Measurements from ENCODE around the gene UQCR11. TPM values are rescaled to one million over a fixed set of nuclear protein-coding genes. Genes with fewer than 3 reads are reported as not detected.

Gene UQCR11
- total RNA-seq, 1 experiment from 2014 or later, result 141 TPM

DNA sequence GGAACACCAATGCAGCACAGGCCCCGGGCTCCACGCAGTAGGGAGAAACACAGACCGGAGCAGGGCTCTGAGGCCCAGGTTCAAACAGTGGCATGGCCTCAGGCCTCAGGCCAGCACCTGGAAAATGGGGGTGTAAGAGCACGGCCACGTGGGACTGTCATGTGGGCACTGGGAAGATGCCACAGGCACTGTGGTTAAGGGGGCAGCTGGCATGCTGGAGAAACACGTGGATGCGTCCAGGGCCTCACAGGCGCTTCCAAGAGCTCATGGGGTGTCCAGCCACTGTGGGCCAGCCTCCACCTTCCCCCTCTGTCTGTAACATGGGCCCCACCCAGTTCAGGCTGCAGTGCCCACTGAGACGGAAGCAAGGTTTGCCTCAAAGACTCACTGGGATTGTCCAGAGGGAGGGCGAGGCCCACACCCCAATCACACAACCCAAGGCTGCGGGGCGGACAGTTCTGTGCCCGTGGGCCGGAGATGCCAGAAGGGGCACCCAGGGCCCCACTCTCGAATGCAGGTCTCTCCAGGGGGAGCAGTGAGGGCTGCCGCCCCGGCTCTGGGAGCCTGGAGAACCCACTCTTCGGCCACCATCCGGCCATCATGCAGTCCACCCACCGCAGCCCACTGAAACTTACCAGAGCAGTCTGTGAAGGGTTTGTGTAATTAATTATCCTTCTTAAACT lies 6.3 kb downstream of the UQCR11 start:
- DNase-seq (ENCODE audit: low spot score), result no peak
- in situ Hi-C loops (cut with HindIII; ENCODE audit: low sequenced_read_pairs), result no loop called here

DNA sequence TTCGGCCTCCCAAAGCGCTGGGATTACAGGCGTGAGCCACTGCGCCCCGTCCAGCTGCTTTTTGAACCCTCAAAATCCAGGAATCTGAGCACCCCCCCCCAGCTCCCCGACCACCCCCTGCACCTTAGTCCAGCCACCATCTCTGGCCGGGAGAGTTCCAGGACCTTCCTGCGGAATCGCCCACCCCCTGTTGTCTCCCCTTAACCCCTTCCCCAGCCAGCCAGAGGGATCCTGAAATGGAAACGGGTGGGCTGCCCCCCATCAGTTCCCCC lies 11.8 kb downstream of the UQCR11 start:
- no peak for DNase-seq (ENCODE audit: low spot score)

GRCh38 chr19:1592755-1593500 lies 12.3 kb downstream of the UQCR11 start, which contains the start of gene MBD3:
Gene MBD3, minus strand, starts transcription at chr19:1592865. Its CDS starts 234 bp downstream, at chr19:1592631.
- peak; percentile 93 for DNase-seq (ENCODE audit: low spot score)
- in situ Hi-C loops (cut with HindIII; ENCODE audit: low sequenced_read_pairs), result no loop called here

More for the DNA sequence above, 11.8 kb downstream of the UQCR11 start:
- in situ Hi-C loops (cut with HindIII; ENCODE audit: low sequenced_read_pairs), result no loop called here

DNA sequence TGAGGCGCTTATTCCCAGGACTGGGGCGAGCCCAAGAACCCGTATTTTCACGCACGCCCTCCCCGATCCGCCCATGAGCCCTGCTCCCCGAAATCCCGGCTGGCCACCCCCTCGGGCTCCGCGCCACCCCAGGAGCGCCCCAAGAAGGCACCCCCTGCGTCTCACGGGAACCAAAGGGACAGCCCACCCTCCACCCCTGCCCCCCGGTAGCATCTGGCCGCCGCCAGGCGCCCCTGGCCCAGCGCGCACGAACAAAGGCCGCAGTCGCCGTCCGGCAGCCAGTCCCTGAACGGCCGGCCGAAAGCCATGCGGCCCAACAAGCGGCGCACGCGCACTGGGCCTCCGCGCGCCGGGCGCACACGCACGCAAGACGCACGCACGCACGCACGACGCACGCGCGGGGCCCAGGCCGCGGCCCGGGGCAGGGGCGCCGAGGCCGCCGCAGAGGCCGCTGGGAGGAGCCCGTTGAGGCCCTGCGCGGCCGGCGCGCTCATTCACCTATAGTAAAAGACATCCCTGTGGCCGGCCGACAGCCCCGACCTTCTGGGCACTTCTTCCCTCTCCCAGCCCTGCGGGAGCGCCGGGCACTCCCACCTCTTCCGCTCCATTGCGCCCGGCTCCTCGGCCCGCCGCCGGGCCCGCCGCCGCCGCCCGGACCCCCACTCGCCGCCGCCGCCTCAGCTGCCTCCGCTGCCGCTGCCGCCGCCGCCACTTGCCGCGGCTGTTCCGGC lies 13.1 kb downstream of the UQCR11 start:
- in situ Hi-C loops (cut with HindIII; ENCODE audit: low sequenced_read_pairs), result no loop called here

DNA sequence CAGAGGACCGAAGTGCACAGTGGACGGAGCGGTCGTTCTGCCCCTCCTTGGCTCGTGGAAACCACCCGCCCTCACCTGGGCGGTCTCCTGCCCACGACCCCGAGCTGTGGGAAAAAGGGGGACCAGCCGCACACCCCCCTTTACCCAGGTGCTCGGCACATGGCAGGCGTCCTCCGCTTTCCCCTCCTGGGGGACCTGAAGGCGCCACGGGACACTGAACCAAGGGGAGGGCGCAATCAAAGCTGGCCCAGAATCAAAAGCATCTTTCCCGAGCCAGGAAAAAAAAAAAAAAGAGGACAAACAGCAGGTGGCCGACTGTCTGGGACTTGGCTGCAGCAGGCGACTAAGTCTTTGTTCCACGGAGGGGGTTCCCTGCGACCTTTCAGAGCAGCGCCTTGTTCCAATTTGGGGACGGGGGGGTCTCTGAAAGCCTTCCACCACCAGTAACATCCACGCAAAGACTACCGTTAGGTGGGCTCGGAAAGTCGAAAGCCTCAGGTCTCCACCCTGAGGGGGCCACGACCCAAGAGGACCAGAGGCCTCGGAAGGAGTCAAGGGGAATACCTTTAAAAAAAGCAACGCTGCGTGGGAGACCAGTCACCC lies 13.7 kb downstream of the UQCR11 start:
- DNase-seq (ENCODE audit: low spot score), result no peak
- in situ Hi-C loops (cut with HindIII; ENCODE audit: low sequenced_read_pairs), result no loop called here

More for the DNA sequence above, 13.1 kb downstream of the UQCR11 start:
- DNase-seq (ENCODE audit: low spot score), result peak; percentile 80

- in situ Hi-C loops (cut with HindIII; ENCODE audit: low sequenced_read_pairs), result no loop called here
- no peak for DNase-seq (ENCODE audit: low spot score)
Measured at GRCh38 chr19:1590641-1591397, 14.4 kb downstream of the UQCR11 start.

GRCh38 chr19:1587872-1588271 lies 17.4 kb downstream of the UQCR11 start:
- no peak for DNase-seq (ENCODE audit: low spot score)
- in situ Hi-C loops (cut with HindIII; ENCODE audit: low sequenced_read_pairs), result no loop called here

DNA sequence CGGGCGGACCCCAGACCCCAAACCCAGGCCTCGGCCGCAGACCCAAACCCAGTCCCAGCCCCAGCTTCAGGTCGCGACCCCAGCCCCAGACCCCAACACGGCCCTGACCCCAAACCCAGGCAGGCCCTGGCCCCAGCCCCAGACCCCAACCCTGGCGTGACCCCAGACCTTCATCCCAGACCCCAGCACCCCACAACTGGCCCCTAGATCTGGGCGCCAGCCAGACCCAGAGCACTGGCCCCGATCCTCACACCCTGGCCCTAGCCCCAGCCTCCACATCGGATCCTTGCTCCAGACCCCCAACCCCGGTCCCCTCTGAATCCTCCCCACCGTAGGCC lies 20.1 kb downstream of the UQCR11 start:
- in situ Hi-C loops (cut with HindIII; ENCODE audit: low sequenced_read_pairs), result no loop called here
- DNase-seq (ENCODE audit: low spot score), result no peak

DNA sequence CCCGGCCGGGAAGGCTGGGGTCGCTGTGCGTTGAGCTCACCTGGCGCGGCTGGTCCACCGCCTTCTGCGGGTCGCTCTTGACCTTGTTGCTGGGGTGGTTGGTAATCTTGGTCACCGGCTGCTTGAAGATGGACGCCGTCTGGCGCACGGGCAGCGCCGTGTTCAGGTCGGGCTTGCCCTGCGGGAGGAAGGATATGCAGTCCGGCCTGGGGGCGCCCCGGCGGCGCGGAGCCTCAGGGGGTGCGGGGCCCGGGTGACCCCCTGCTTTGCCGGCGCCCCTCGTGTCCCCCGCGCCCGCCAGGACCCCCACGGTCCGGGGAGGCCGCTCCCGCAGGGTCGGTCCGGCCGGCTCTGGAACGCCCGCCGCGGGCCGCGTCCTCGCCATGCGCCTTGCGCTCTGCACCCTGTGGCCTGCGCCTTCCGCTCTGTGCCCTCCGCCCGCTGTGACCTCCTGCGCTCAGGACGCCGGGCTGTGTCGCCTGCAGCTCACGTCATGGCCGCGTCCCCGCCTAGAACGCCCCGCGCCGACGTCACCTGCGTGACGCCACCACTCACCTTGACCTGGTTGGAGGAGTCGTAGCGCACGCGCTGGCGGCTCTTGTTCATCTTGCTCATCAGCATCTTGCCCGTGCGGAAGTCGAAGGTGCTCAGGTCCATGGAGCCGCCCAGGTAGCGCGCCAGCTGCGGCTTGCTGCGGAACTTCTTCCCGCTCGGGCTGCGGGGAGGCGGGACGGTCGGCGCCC lies 20.6 kb downstream of the UQCR11 start:
- DNase-seq (ENCODE audit: low spot score), result no peak
- in situ Hi-C loops (cut with HindIII; ENCODE audit: low sequenced_read_pairs), result no loop called here

GRCh38 chr19:1582201-1582600 lies 23.1 kb downstream of the UQCR11 start:
- in situ Hi-C loops (cut with HindIII; ENCODE audit: low sequenced_read_pairs), result no loop called here
- no peak for DNase-seq (ENCODE audit: low spot score)

- in situ Hi-C loops (cut with HindIII; ENCODE audit: low sequenced_read_pairs), result no loop called here
- DNase-seq (ENCODE audit: low spot score), result no peak
Measured at GRCh38 chr19:1580957-1581356, 24.3 kb downstream of the UQCR11 start.

DNA sequence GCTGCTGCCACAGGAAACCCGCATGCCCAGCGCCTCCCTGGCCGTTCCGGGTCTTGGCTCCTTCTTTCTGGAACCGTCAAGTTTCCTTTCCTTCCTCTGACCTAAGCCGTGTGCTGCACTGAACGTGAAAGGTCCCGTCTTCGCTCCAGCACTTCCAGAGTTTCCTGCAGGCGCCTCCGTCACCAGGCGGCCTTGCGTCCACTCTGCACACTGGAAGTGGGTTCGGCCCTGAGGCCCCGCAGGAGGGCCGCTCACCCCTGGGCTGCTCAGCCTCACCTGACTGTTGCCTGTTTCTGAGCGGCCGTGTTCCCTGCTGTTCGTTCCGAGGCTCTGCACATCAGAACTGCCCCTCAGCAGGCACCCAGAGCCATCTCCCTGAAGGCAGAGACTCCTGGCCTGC lies 24.9 kb downstream of the UQCR11 start:
- in situ Hi-C loops (cut with HindIII; ENCODE audit: low sequenced_read_pairs), result no loop called here
- no peak for DNase-seq (ENCODE audit: low spot score)

DNA sequence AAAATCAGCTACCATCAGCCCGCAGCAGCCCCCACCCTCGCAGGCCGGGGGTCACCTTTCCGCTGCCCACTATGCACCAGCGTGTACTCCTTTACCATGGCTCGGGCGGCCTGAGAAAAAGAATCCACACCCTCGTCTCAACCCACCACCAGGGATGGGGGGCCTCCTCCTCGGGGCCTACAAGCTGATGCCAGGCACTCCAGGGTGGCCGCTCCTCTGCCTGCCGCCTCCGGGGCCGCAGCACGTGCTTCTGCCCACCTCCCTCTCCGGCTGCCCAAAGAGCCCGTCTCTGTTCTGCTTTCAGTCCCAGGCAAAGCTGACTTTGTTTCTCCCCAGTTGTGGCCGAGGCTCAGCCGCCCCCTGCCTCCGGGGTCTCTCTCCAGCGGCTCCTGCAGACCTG lies 26.0 kb downstream of the UQCR11 start:
- DNase-seq (ENCODE audit: low spot score), result no peak
- in situ Hi-C loops (cut with HindIII; ENCODE audit: low sequenced_read_pairs), result no loop called here

DNA sequence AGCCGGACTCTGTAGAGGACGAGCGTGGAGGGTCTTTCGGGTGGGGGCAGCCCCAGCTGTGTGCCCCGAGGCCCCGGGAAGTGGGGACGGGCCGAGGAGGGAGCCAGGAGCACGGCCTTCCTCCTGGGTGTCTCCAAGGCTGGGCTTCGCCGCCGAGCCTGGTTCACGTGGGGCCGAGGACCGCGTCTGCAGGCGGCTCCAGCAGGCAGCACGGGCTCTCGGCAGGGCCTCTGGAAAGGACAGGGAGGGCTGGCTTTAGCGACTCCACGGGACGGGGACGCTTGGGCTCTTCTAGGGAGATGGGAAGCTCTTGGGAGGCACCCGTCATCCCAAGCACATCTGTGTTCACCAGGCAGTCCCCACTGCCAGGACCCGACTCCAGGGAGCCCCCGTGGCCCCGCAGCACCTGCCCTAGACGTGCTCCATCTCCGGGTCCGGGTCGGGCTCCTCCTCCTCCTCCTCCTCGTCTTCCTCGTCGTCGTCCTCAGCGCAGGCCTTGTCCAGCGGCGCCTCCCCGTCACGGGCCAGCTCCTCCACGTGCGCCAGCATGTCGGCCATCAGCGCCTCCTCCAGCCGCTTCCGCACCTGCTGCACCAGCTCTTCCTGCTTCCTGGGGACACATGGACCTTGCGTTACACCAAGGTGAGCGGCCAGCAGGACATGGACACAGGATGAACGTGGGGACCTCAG lies 27.2 kb downstream of the UQCR11 start:
- DNase-seq (ENCODE audit: low spot score), result peak; percentile 23
- in situ Hi-C loops (cut with HindIII; ENCODE audit: low sequenced_read_pairs), result no loop called here

DNA sequence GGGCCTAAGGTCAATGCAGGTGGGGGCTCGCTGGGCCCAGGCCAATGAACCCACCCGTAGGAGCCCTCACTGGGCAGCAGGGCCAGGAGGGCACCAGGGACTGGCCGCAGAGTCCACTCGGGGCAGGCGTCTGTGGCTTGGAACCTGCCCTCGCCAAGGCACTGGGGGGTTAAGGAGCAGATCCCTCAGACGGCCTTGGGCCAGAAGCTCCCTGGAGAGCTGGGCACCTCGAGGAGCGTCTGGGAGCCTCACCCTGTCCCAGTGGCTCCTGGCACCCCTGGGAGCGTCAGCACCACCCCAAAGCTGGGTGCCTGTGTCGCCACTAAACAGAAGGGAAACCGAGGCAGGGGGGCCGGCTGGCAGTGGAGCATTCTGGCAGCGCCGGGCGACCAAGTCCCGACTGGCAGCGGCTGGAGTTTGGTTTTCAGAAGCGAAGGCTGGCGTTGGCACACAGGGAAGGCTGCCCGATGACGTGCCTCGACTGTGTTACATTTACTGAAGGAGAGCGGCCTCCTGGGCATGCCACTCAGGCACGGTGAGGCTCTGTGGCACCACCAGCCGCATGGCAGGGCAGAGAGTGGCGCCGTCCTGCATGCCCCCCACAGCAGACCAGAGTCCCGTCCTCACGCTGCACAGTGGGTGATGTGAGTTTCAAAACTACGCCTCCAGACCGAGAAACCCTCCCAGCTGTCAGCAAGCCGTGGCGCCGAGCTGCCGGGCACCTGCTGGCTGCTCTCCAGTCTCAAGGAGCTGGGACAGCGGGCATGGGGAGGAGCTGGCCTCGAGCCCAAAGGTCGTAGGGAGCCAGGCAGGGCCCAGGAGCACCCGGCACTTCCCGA lies 28.0 kb downstream of the UQCR11 start:
- no peak for DNase-seq (ENCODE audit: low spot score)
- in situ Hi-C loops (cut with HindIII; ENCODE audit: low sequenced_read_pairs), result no loop called here

- in situ Hi-C loops (cut with HindIII; ENCODE audit: low sequenced_read_pairs), result no loop called here
- no peak for DNase-seq (ENCODE audit: low spot score)
Measured at GRCh38 chr19:1576242-1577089, 28.8 kb downstream of the UQCR11 start.

Measured in G401 (cell line).